HepG2 (cell line): Measurements from ENCODE around the gene DDAH1. TPM values are rescaled to one million over a fixed set of nuclear protein-coding genes. Genes with fewer than 3 reads are reported as not detected.

Source experiments
- ATAC-seq: fragments of 200-7000 bp; cut with Tn5 transposase; 3 replicates; pipeline ENCODE4 v1.9.1; 2020; ENCODE audit warnings: mild to moderate bottlenecking, moderate library complexity
- BruUV-seq: library from RNA; stranded (reverse); fragments of 400-500 nt; replicated peaks from 2 replicates; lab custom pipeline; 2021; lab: Mats Ljungman, UMichigan
- CTCF ChIA-PET: fragments of 300-600 bp; formaldehyde crosslinking; extraction: SDS; loops from one replicate; lab custom pipeline; 2021; ENCODE audit warnings: low total read pairs, inconsistent platforms, low intra/inter-chr PET ratio; lab: Yijun Ruan, JAX
- POLR2A ChIA-PET: fragments of 350-600 bp; sonication (Branson Sonifier 250); formaldehyde crosslinking; loops from one replicate; lab custom pipeline; 2020; ENCODE audit warnings: antibody characterized with exemption, inconsistent platforms; lab: Yijun Ruan, JAX
- DNase-seq: peaks from one replicate; pipeline ENCODE4 v3.0.0-alpha.2; 2015; ENCODE audit warnings: low spot score
- FAIRE-seq: peaks from 3 replicates; lab custom pipeline; 2011; peaks lifted over from hg19 to GRCh38; lab: Jason Lieb, UNC
- H2AFZ ChIP-seq: one replicate; pipeline ENCODE4 v1.6.1; 2011; ENCODE audit warnings: low read length, inconsistent platforms
- H3K27ac ChIP-seq: fragments of 300-600 bp; 3 replicates; pipeline ENCODE4 v1.8.0; 2011; ENCODE audit warnings: mixed run types, mild to moderate bottlenecking, mixed read lengths, low read length, inconsistent platforms; ENCODE audit not compliant: insufficient read depth; ENCODE audit errors: extremely low read length
- H3K27me3 ChIP-seq, 2 experiments: fragments of 200-600 bp in 1 of 2; 2 replicates in 1 of 2; 3 replicates in 1 of 2; pipeline versions ENCODE4 v1.6.0 to v1.8.0; 2011; ENCODE audit warnings: low read length in 2 of 2, mild to moderate bottlenecking in 2 of 2, moderate library complexity in 2 of 2, inconsistent platforms in 1 of 2; ENCODE audit not compliant: insufficient read depth in 2 of 2, control insufficient read depth in 1 of 2
- H3K36me3 ChIP-seq, 2 experiments: fragments of 200-600 bp in 1 of 2; replicated peaks in 1 of 2; 2 replicates in 1 of 2; 3 replicates in 1 of 2; pipeline versions ENCODE4 v1.5.1 to v1.8.0; 2011; ENCODE audit warnings: low read length in 2 of 2, inconsistent platforms in 1 of 2; ENCODE audit not compliant: insufficient read depth in 2 of 2, control insufficient read depth in 1 of 2
- H3K4me1 ChIP-seq: 2 replicates; pipeline ENCODE4 v1.5.1; 2012; ENCODE audit warnings: low read length, inconsistent platforms; ENCODE audit not compliant: insufficient read depth
- H3K4me2 ChIP-seq: 2 replicates; pipeline ENCODE4 v1.6.0; 2011; ENCODE audit warnings: low read depth, low read length, inconsistent platforms
- H3K4me3 ChIP-seq, 3 experiments: fragments of 200-600 bp in 1 of 3; sonication (generic), shearing (Covaris generic) in 1 of 3; replicated peaks in 1 of 3; 2 replicates each; pipeline ENCODE4 v1.5.1; 2011 to 2016; ENCODE audit warnings: low read length in 3 of 3, inconsistent platforms in 2 of 3, low read depth in 2 of 3, mild to moderate bottlenecking in 2 of 3, control low read depth in 1 of 3, mixed read lengths in 1 of 3; ENCODE audit not compliant: insufficient read depth in 1 of 3
- H3K79me2 ChIP-seq: one replicate; pipeline ENCODE4 v1.6.1; 2011; ENCODE audit warnings: low read length, inconsistent platforms; ENCODE audit not compliant: insufficient read depth
- H3K9ac ChIP-seq: 2 replicates; pipeline ENCODE4 v1.6.0; 2011; ENCODE audit warnings: mild to moderate bottlenecking, low read depth, low read length, inconsistent platforms; ENCODE audit not compliant: insufficient read depth
- H3K9me3 ChIP-seq: 2 replicates; pipeline ENCODE4 v1.5.1; 2012; ENCODE audit warnings: mild to moderate bottlenecking, low read length
- H4K20me1 ChIP-seq: 2 replicates; pipeline ENCODE4 v1.6.0; 2011; ENCODE audit warnings: inconsistent platforms, mild to moderate bottlenecking, low read length, moderate library complexity; ENCODE audit not compliant: insufficient read depth
- KAT8 ChIP-seq: IDR thresholded peaks from 2 replicates; pipeline ENCODE4 v1.6.1; 2016; ENCODE audit warnings: missing genetic modification reagents, missing compliant biosample characterization
- KDM1A ChIP-seq: IDR thresholded peaks from 2 replicates; pipeline ENCODE4 v1.6.1; 2016; ENCODE audit warnings: missing compliant biosample characterization
- MIER3 ChIP-seq: IDR thresholded peaks from 2 replicates; pipeline ENCODE4 v1.6.1; 2016; ENCODE audit warnings: missing compliant biosample characterization, borderline replicate concordance
- SRSF4 ChIP-seq: fragments of 200-400 bp; formaldehyde crosslinking; IDR thresholded peaks from one replicate; pipeline ENCODE4 v1.6.1; 2018; ENCODE audit warnings: mild to moderate bottlenecking, low read depth, low read length, moderate library complexity; ENCODE audit not compliant: poor library complexity, severe bottlenecking
- ZNF260 ChIP-seq: sonication (generic); formaldehyde crosslinking; IDR thresholded peaks from 2 replicates; pipeline ENCODE4 v1.4.0; 2020; ENCODE audit warnings: missing genetic modification reagents, low read depth, mild to moderate bottlenecking, borderline replicate concordance
- ZNF274 ChIP-seq: sonication (generic); formaldehyde crosslinking; IDR thresholded peaks from 2 replicates; pipeline ENCODE4 v1.5.1; 2020; ENCODE audit warnings: mild to moderate bottlenecking, missing genetic modification reagents
- ZNF430 ChIP-seq: sonication (generic); formaldehyde crosslinking; IDR thresholded peaks from 2 replicates; pipeline ENCODE4 v1.9.0; 2021; ENCODE audit warnings: mild to moderate bottlenecking, missing genetic modification reagents
- ZNF768 ChIP-seq: sonication (generic); formaldehyde crosslinking; IDR thresholded peaks from 2 replicates; pipeline ENCODE4 v1.4.0; 2020; ENCODE audit warnings: missing genetic modification reagents
- WGBS: methylation state at CpG from one replicate; pipeline ENCODE4 v1.1.6; 2017; ENCODE audit warnings: low lambda C conversion rate; 5-methylcytosine and 5-hydroxymethylcytosine counted together
- in situ Hi-C: cut with HindIII; loops from 2 replicates; pipeline ENCODE4 v1.10.0; 2017; ENCODE audit warnings: low pct_unique_long_range_greater_than_20kb; ENCODE audit not compliant: extremely low pct_ligation_motif_present
- intact Hi-C: fragments of 100-400 bp; cut with micrococcal nuclease; formaldehyde crosslinking; loops from one replicate; pipeline ENCODE4 v1.10.0; 2022; ENCODE audit not compliant: unreplicated experiment
- polyA plus RNA-seq, 8 experiments: library from polyadenylated mRNA; depleted of rRNA in 3 of 8; stranded (reverse) in 7 of 8; unstranded in 1 of 8; fragments of >200 nt; fragmentation: Illumina TruSeq in 4 of 8; extraction: Trizol in 4 of 8; gene quantifications; 2 replicates each; pipeline versions ENCODE4 v1.2.1 to v1.2.3, GENCODE V29; 2011 to 2016; ENCODE audit warnings: low read depth in 4 of 8, missing spikeins in 1 of 8, mixed read lengths in 1 of 8; ENCODE audit not compliant: insufficient read depth in 1 of 8
- total RNA-seq, 5 experiments: library from RNA; depleted of rRNA; stranded (reverse); fragments of >200 nt; fragmentation: Illumina TruSeq; extraction: Trizol; gene quantifications; 2 replicates each; pipeline ENCODE4 v1.2.3, GENCODE V29; 2016; ENCODE audit warnings: low read depth in 1 of 5
- TF ChIP-seq, protein P1 (sequence below): IDR thresholded peaks from 2 replicates; pipeline ENCODE4 v1.6.1; 2016; ENCODE audit warnings: low read depth, control low read depth
- TF ChIP-seq, protein P2 (sequence below): sonication (generic); formaldehyde crosslinking; IDR thresholded peaks from 2 replicates; pipeline ENCODE4 v1.8.1; 2023; ENCODE audit warnings: mild to moderate bottlenecking, missing genetic modification reagents
- TF ChIP-seq, protein P3 (sequence below): sonication (generic); IDR thresholded peaks from 2 replicates; pipeline ENCODE4 v1.6.1; 2016; ENCODE audit warnings: low read depth, borderline replicate concordance
- TF ChIP-seq, protein P4 (sequence below): sonication (generic); formaldehyde crosslinking; IDR thresholded peaks from 2 replicates; pipeline ENCODE4; 2020; ENCODE audit warnings: missing genetic modification reagents, mild to moderate bottlenecking, borderline replicate concordance
- TF ChIP-seq, protein P5 (sequence below): sonication (generic); formaldehyde crosslinking; IDR thresholded peaks from 2 replicates; pipeline ENCODE4 v1.4.0; 2020; ENCODE audit warnings: mild to moderate bottlenecking, missing genetic modification reagents, borderline replicate concordance

The DDAH1 gene
- total and polyA plus RNA-seq, 2 of the 13 experiments (the other 11 are each of a cell fraction or from before 2014, with no cell fraction given) = 39.7 to 64.4 TPM

DNA sequence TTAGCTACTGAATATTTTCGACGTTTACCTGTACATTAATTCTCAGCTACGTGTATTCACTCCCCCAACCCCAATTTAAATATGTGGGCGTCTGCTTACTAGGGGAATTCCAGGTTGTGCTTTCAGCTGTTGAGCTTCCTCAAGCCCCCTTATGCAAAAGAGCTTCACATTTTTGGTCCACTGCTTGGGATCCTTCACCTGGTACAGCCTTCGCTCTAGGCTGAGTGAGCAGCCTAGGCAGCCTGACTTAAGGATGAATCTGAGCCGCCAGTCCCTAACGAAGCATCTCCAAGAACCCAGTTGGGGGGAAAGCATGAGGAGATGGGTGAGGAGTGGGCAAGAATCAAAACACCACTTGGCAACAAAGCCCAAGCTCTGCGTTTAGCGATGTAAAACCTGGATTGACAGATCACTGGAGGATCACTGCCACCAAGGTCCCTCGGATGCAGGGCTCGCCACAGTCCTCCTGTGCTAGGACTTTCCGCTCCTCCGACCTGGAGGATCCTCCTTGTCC lies 189.2 kb downstream of the DDAH1 start:
- peaks cover 68% of the 10 kb centered on the region for H3K4me1 ChIP-seq
- H3K79me2 ChIP-seq = peaks cover 41% of the 10 kb centered on the region
- ATAC-seq = peak; percentile 1; the same call in 2 of the 3 replicates
- ChIA-PET CTCF (no interaction called here), POLR2A (interaction anchor here (0.8 to 2.9 kb wide), 15 partner anchors 9 to 703 kb away, joined by 3 to 37 read pairs (median 6); partner anchors contain the start of genes C1orf52, CCN1 and ZNHIT6)
- no peaks in the 10 kb centered on the region; a peak in 1 of 5 replicates for H3K27me3 ChIP-seq
- no peak for FAIRE-seq
- H2AFZ ChIP-seq = peak overlapping the region; percentile 7
- no TSS peak for BruUV-seq
- intact Hi-C loops = no loop called here
- in situ Hi-C loops = no loop called here
- H3K4me2 ChIP-seq = peak overlapping the region; percentile 84
- H3K27ac ChIP-seq = peak overlapping the region; percentile 83
- WGBS = 3% methylated on average over 7 of the region's 13 CpGs
- no peak for DNase-seq
- H3K4me3 ChIP-seq = peak overlapping the region; percentile 87 to 100 (median 89)
- no peaks in the 10 kb centered on the region for H3K9me3 ChIP-seq
- H4K20me1 ChIP-seq = 0 out of 2 replicates have a peak, but pooled peaks cover 5% of the 10 kb centered on the region
- H3K36me3 ChIP-seq = peaks cover 0 to 11% of the 10 kb centered on the region in 2 experiments; a peak in 1 of 5 replicates
- peak overlapping the region; percentile 95 for H3K9ac ChIP-seq
- no peak for TF ChIP-seq KDM1A
- TF ChIP-seq ZNF260 = no peak
- no peak for TF ChIP-seq ZNF274 (CRISPR knock-in tag)
- TF ChIP-seq MIER3 (CRISPR knock-in tag) = 0 out of 2 replicates have a peak, but pooled peaks have one; percentile 13
- TF ChIP-seq, protein P1, sequence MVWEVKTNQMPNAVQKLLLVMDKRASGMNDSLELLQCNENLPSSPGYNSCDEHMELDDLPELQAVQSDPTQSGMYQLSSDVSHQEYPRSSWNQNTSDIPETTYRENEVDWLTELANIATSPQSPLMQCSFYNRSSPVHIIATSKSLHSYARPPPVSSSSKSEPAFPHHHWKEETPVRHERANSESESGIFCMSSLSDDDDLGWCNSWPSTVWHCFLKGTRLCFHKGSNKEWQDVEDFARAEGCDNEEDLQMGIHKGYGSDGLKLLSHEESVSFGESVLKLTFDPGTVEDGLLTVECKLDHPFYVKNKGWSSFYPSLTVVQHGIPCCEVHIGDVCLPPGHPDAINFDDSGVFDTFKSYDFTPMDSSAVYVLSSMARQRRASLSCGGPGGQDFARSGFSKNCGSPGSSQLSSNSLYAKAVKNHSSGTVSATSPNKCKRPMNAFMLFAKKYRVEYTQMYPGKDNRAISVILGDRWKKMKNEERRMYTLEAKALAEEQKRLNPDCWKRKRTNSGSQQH (CRISPR knock-in tag) = no peak; the same call in 1 of the 2 replicates
- TF ChIP-seq, protein P2, sequence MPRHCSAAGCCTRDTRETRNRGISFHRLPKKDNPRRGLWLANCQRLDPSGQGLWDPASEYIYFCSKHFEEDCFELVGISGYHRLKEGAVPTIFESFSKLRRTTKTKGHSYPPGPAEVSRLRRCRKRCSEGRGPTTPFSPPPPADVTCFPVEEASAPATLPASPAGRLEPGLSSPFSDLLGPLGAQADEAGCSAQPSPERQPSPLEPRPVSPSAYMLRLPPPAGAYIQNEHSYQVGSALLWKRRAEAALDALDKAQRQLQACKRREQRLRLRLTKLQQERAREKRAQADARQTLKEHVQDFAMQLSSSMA = no peak
- TF ChIP-seq, protein P3, sequence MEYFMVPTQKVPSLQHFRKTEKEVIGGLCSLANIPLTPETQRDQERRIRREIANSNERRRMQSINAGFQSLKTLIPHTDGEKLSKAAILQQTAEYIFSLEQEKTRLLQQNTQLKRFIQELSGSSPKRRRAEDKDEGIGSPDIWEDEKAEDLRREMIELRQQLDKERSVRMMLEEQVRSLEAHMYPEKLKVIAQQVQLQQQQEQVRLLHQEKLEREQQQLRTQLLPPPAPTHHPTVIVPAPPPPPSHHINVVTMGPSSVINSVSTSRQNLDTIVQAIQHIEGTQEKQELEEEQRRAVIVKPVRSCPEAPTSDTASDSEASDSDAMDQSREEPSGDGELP = no peak
- no peak for TF ChIP-seq ZNF430 (CRISPR knock-in tag)
- TF ChIP-seq, protein P4, sequence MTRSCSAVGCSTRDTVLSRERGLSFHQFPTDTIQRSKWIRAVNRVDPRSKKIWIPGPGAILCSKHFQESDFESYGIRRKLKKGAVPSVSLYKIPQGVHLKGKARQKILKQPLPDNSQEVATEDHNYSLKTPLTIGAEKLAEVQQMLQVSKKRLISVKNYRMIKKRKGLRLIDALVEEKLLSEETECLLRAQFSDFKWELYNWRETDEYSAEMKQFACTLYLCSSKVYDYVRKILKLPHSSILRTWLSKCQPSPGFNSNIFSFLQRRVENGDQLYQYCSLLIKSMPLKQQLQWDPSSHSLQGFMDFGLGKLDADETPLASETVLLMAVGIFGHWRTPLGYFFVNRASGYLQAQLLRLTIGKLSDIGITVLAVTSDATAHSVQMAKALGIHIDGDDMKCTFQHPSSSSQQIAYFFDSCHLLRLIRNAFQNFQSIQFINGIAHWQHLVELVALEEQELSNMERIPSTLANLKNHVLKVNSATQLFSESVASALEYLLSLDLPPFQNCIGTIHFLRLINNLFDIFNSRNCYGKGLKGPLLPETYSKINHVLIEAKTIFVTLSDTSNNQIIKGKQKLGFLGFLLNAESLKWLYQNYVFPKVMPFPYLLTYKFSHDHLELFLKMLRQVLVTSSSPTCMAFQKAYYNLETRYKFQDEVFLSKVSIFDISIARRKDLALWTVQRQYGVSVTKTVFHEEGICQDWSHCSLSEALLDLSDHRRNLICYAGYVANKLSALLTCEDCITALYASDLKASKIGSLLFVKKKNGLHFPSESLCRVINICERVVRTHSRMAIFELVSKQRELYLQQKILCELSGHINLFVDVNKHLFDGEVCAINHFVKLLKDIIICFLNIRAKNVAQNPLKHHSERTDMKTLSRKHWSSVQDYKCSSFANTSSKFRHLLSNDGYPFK (CRISPR knock-in tag) = no peak
- TF ChIP-seq KAT8 (CRISPR knock-in tag) = no peak
- no peak for TF ChIP-seq SRSF4
- no peak for TF ChIP-seq ZNF768 (CRISPR knock-in tag)
- TF ChIP-seq, protein P5, sequence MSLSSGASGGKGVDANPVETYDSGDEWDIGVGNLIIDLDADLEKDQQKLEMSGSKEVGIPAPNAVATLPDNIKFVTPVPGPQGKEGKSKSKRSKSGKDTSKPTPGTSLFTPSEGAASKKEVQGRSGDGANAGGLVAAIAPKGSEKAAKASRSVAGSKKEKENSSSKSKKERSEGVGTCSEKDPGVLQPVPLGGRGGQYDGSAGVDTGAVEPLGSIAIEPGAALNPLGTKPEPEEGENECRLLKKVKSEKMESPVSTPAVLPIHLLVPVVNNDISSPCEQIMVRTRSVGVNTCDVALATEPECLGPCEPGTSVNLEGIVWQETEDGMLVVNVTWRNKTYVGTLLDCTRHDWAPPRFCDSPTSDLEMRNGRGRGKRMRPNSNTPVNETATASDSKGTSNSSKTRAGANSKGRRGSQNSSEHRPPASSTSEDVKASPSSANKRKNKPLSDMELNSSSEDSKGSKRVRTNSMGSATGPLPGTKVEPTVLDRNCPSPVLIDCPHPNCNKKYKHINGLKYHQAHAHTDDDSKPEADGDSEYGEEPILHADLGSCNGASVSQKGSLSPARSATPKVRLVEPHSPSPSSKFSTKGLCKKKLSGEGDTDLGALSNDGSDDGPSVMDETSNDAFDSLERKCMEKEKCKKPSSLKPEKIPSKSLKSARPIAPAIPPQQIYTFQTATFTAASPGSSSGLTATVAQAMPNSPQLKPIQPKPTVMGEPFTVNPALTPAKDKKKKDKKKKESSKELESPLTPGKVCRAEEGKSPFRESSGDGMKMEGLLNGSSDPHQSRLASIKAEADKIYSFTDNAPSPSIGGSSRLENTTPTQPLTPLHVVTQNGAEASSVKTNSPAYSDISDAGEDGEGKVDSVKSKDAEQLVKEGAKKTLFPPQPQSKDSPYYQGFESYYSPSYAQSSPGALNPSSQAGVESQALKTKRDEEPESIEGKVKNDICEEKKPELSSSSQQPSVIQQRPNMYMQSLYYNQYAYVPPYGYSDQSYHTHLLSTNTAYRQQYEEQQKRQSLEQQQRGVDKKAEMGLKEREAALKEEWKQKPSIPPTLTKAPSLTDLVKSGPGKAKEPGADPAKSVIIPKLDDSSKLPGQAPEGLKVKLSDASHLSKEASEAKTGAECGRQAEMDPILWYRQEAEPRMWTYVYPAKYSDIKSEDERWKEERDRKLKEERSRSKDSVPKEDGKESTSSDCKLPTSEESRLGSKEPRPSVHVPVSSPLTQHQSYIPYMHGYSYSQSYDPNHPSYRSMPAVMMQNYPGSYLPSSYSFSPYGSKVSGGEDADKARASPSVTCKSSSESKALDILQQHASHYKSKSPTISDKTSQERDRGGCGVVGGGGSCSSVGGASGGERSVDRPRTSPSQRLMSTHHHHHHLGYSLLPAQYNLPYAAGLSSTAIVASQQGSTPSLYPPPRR (CRISPR knock-in tag) = no peak
